Neural progenitor cell (in vitro differentiated cells): ENCODE results near the gene C9orf57. TPM values are rescaled to one million over a fixed set of nuclear protein-coding genes. Genes with fewer than 3 reads are reported as not detected.

Experiments used
- DNase-seq: peaks from one replicate; pipeline ENCODE4 v3.0.0-alpha.2; 2016; ENCODE audit warnings: low spot score
- H2AFZ ChIP-seq: fragments of 200-600 bp; sonication (generic); replicated peaks from 2 replicates; pipeline ENCODE4 v1.6.1; 2016; ENCODE audit warnings: antibody characterized with exemption
- H3F3A ChIP-seq: fragments of 200-600 bp; sonication (generic); 2 replicates; pipeline ENCODE4 v1.6.1; 2016; ENCODE audit warnings: antibody characterized with exemption, low read depth
- H3K27ac ChIP-seq: fragments of 200-600 bp; sonication (generic); 2 replicates; pipeline ENCODE4 v1.5.1; 2016; ENCODE audit warnings: mild to moderate bottlenecking
- H3K27me3 ChIP-seq: fragments of 200-600 bp; sonication (generic); 2 replicates; pipeline ENCODE4 v1.6.1; 2016; ENCODE audit warnings: mild to moderate bottlenecking, moderate library complexity
- H3K36me3 ChIP-seq: fragments of 200-600 bp; sonication (generic); 2 replicates; pipeline ENCODE4 v1.5.1; 2016
- H3K4me1 ChIP-seq: fragments of 200-600 bp; sonication (generic); 2 replicates; pipeline ENCODE4 v1.6.1; 2016; ENCODE audit warnings: mixed run types
- H3K4me2 ChIP-seq: fragments of 200-600 bp; sonication (generic); 2 replicates; pipeline ENCODE4 v1.6.1; 2016
- H3K4me3 ChIP-seq: fragments of 200-600 bp; sonication (generic); 2 replicates; pipeline ENCODE4 v1.5.1; 2016
- H3K79me2 ChIP-seq: fragments of 200-600 bp; sonication (generic); 2 replicates; pipeline ENCODE4 v1.6.1; 2016; ENCODE audit warnings: low read depth
- H3K9ac ChIP-seq: fragments of 200-600 bp; sonication (generic); 2 replicates; pipeline ENCODE4 v1.6.1; 2016
- H3K9me3 ChIP-seq: fragments of 200-600 bp; sonication (generic); 2 replicates; pipeline ENCODE4 v1.5.1; 2016; ENCODE audit warnings: low read depth
- H4K20me1 ChIP-seq: fragments of 200-600 bp; sonication (generic); 2 replicates; pipeline ENCODE4 v1.6.1; 2016; ENCODE audit warnings: low read depth
- H3K27ac Mint-ChIP-seq: 3 replicates; pipeline ENCODE4 v1.8.0; 2021; ENCODE audit warnings: mixed read lengths
- H3K27me3 Mint-ChIP-seq: 2 replicates; pipeline ENCODE4 v1.8.0; 2022; ENCODE audit warnings: low read depth, mild to moderate bottlenecking, inconsistent platforms, moderate library complexity, mixed read lengths; ENCODE audit not compliant: insufficient read depth
- H3K36me3 Mint-ChIP-seq: 3 replicates; pipeline ENCODE4 v1.8.0; 2021; ENCODE audit warnings: mixed read lengths
- H3K4me1 Mint-ChIP-seq: 3 replicates; pipeline ENCODE4 v1.8.0; 2021; ENCODE audit warnings: mixed read lengths
- H3K4me3 Mint-ChIP-seq: 3 replicates; pipeline ENCODE4 v1.8.0; 2021; ENCODE audit warnings: mild to moderate bottlenecking, moderate library complexity, mixed read lengths
- H3K9me3 Mint-ChIP-seq: 3 replicates; pipeline ENCODE4 v1.8.0; 2020; ENCODE audit warnings: mixed read lengths
- CTCF ChIP-seq: fragments of 200-600 bp; sonication (generic); IDR thresholded peaks from 2 replicates; pipeline ENCODE4 v1.5.1; 2017; ENCODE audit warnings: antibody characterized with exemption, mild to moderate bottlenecking
- EZH2 ChIP-seq: fragments of 200-600 bp; sonication (generic); IDR thresholded peaks from 2 replicates; pipeline ENCODE4 v1.6.1; 2017; ENCODE audit warnings: antibody characterized with exemption, mild to moderate bottlenecking, moderate library complexity
- EZH2phosphoT487 ChIP-seq: fragments of 200-600 bp; sonication (generic); IDR thresholded peaks from 2 replicates; pipeline ENCODE4 v1.6.1; 2017; ENCODE audit warnings: antibody characterized with exemption
- total RNA-seq: library from RNA; depleted of rRNA; stranded (reverse); fragments of >200 nt; gene quantifications from 2 replicates; pipeline ENCODE4 v1.2.3, GENCODE V29; 2015; ENCODE audit warnings: low replicate concordance

Gene C9orf57
- total RNA-seq, 1 donor from 2014 or later, result not detected

GRCh38 chr9:72052122-72052521 lies 8.3 kb downstream of the C9orf57 start:
- H3K9me3 ChIP-seq, result no peaks in the 10 kb centered on the region
- no peak overlapping the region for H3K4me3 Mint-ChIP-seq
- no peaks in the 10 kb centered on the region for H3K36me3 ChIP-seq
- no peak overlapping the region for H3K4me3 ChIP-seq
- no peak overlapping the region for H3K27ac Mint-ChIP-seq
- no peaks in the 10 kb centered on the region for H4K20me1 ChIP-seq
- H2AFZ ChIP-seq, result no peak overlapping the region
- H3K27ac ChIP-seq, result no peak overlapping the region
- no peaks in the 10 kb centered on the region for H3F3A ChIP-seq
- peaks cover 2% of the 10 kb centered on the region for H3K36me3 Mint-ChIP-seq
- no peaks in the 10 kb centered on the region for H3K4me1 ChIP-seq
- H3K4me2 ChIP-seq, result no peak overlapping the region
- H3K79me2 ChIP-seq, result no peaks in the 10 kb centered on the region
- no peaks in the 10 kb centered on the region for H3K27me3 Mint-ChIP-seq
- H3K27me3 ChIP-seq, result no peaks in the 10 kb centered on the region
- no peak for DNase-seq
- peaks cover 10% of the 10 kb centered on the region for H3K4me1 Mint-ChIP-seq
- TF ChIP-seq EZH2phosphoT487, result no peak
- TF ChIP-seq EZH2, result no peak
- no peak for TF ChIP-seq CTCF
- H3K9me3 Mint-ChIP-seq, result peaks cover 5% of the 10 kb centered on the region
- no peak overlapping the region for H3K9ac ChIP-seq

- TF ChIP-seq EZH2phosphoT487 (no peak), EZH2 (no peak), CTCF (no peak)
- H3K27ac ChIP-seq, result no peak overlapping the region
- H3K4me3 ChIP-seq, result no peak overlapping the region
- no peaks in the 10 kb centered on the region for H3K9me3 ChIP-seq
- H3K27me3 ChIP-seq, result no peaks in the 10 kb centered on the region
- no peaks in the 10 kb centered on the region for H3F3A ChIP-seq
- no peak overlapping the region for H3K9ac ChIP-seq
- no peak overlapping the region for H3K4me3 Mint-ChIP-seq
- no peak overlapping the region for H3K4me2 ChIP-seq
- H3K27ac Mint-ChIP-seq, result no peak overlapping the region
- H3K27me3 Mint-ChIP-seq, result no peaks in the 10 kb centered on the region
- H3K4me1 ChIP-seq, result no peaks in the 10 kb centered on the region
- H2AFZ ChIP-seq, result no peak overlapping the region
- no peaks in the 10 kb centered on the region for H3K36me3 ChIP-seq
- H3K79me2 ChIP-seq, result no peaks in the 10 kb centered on the region
- peaks cover 2% of the 10 kb centered on the region for H3K36me3 Mint-ChIP-seq
- peaks cover 7% of the 10 kb centered on the region for H3K9me3 Mint-ChIP-seq
- DNase-seq, result no peak
- H3K4me1 Mint-ChIP-seq, result peaks cover 10% of the 10 kb centered on the region
- H4K20me1 ChIP-seq, result no peaks in the 10 kb centered on the region
Measured at GRCh38 chr9:72048850-72049249, 11.6 kb downstream of the C9orf57 start.

GRCh38 chr9:72046630-72047456 lies 13.6 kb downstream of the C9orf57 start:
- Histone ChIP-seq H3K4me2 (no peak overlapping the region), H3K9me3 (no peaks in the 10 kb centered on the region)
- no peak overlapping the region for H3K4me3 Mint-ChIP-seq

More at GRCh38 chr9:72046630-72047456, 13.6 kb downstream of the C9orf57 start:
- peaks cover 7% of the 10 kb centered on the region for H3K9me3 Mint-ChIP-seq
- no peaks in the 10 kb centered on the region for H3K4me1 ChIP-seq
- H3F3A ChIP-seq, result no peaks in the 10 kb centered on the region
- H3K36me3 ChIP-seq, result no peaks in the 10 kb centered on the region
- no peak overlapping the region for H3K9ac ChIP-seq
- DNase-seq, result no peak
- H3K36me3 Mint-ChIP-seq, result peaks cover 2% of the 10 kb centered on the region
- TF ChIP-seq CTCF (no peak), EZH2 (no peak), EZH2phosphoT487 (no peak)
- H4K20me1 ChIP-seq, result no peaks in the 10 kb centered on the region
- no peak overlapping the region for H2AFZ ChIP-seq
- no peaks in the 10 kb centered on the region for H3K27me3 ChIP-seq
- no peaks in the 10 kb centered on the region for H3K27me3 Mint-ChIP-seq
- H3K27ac Mint-ChIP-seq, result no peak overlapping the region
- H3K79me2 ChIP-seq, result no peaks in the 10 kb centered on the region
- peaks cover 10% of the 10 kb centered on the region for H3K4me1 Mint-ChIP-seq
- no peak overlapping the region for H3K4me3 ChIP-seq
- no peak overlapping the region for H3K27ac ChIP-seq
